ENCODE data around the gene LINGO1.

LINGO1 gene

DNA sequence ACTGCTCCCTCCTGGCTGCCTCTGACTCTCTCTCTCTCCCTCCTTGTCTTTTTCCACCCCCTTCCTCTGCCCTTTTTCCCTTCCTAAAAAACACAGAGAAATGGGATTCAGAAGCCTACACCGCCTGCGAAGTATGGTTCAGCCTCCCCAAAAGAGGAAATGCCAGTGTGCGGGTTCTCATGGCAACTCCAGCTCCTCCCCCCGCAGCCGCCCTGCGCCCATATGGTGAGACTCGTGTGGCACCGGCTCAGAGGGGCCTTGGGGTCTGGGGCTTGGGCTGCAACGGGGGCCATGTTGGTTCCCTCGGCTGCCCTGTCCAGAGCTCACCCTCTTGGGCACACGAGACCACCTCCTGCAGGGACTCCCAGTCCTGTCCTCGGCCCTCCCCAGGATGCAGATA is 23.6 kb upstream of the LINGO1 start:
- DNase-seq: no peak

DNA sequence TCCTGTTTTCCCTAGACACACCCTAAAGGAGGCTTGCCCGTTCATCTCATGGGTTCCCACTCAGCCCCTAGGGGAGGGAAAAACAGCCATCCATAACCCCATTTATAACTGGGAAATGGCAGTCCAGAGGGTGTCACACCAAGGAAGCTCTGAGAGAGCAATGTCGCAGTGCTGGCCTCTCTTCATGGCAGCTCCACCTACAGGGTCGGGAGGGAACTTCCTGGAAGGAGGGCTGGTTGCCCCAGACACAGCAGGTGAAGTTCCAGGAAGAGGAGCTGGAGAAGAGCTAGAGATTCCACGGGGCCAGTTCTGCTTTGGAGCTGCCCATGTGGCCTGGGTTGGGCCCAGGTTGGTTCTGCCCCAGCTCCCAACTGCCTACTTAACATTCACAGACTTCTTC is 22.3 kb upstream of the LINGO1 start:
- DNase-seq: no peak

DNA sequence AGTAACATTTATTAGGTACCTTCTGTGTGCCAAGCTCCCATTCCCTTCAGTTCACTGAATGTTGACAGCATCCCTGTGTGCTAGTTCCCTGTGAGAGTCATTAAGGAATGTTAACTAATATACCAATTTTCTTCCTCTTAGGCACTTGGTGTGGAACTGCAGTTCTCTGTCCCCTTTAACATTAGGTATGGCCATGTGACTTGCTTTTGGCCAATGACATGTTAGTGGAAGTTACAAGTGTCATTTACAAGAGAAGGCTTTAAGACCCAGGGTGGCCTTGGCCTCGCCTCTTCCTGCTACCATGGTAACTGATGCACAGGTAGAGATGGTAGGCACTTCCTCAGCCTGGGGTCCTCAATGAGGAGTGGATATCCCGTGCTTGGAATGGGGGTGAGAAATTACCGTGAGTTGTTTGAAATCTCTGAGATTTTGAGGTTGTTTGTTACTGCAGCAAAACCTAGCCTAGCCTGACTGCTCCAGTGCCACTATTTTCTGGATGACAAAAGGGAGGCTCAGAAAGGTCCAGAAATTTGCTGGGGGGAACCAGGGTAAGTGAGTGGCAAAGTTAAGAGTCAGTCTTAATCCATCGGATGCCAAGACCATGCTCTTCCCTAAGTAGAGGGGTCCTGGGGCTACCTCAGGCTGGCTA is 21.2 kb upstream of the LINGO1 start:
- DNase-seq: no peak

DNA sequence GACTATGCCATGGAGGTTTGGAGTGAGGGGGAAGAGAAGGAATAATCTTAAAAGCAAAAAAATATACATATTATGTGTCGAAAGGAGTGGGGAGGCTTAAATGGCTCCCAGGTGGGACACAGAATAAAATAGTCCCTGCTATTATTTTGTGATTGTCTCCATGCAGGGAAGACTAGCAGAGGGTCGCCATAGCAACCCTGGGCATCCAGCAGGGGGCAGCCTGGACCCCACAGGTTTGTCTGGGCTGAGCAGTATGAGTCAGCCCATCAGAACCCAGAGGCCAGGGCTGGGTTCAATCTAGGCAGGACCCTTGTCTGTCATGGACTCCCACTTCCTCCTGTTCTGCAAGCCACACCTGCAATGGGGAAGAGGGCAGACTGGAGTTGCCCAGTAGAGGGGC is 17.6 kb upstream of the LINGO1 start:
- peak; percentile 59 for DNase-seq

GRCh38 chr15:77649610-77650009 is 16.9 kb upstream of the LINGO1 start:
- DNase-seq: no peak

DNA sequence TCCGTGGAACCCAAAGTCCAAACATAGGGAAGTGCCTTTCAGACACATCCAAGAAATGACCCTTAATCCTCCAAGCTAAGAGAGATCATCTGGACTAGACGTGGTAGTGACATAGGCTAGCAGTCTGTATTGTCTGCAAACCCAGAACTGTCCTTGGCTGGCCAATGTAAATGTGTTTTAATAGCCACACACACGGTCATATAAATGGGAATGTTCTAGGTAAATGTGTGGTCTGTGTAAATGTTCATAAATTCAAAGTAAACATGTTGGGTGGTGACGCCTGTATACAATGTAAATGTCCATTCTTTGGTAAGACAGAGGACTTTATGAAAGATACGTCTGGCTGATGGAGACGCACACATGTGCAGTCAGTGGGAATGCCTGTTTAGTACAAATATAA is 16.3 kb upstream of the LINGO1 start:
- no peak for DNase-seq

GRCh38 chr15:77647961-77648360 is 15.2 kb upstream of the LINGO1 start:
- no peak for DNase-seq

DNA sequence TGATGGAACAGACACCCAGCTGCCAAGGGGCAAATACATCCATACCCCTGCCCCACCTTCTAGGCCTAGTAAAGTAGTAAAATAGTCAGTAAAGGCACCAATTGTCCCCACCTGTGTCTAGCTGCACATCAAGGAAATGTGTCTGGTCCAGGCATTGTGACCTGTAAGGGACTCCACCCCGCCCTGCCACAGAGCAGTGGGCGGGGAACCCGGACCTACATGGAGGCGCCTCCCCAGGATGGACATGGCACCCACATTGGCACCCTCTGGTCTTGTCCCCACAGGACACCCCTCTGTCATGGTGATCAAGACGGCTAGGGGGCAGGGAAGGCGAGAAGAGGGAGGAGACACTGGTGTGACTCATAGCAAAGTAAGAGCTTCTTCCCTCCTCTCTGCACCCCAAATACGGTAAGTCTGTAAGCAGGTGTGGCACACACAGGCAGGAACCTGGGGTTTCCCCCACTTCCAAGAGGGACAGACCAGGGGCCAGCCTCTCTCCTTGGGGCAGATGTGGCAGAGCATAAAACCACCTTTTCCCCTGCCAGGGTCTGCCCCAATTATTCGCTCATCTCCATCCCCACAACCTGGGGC is 13.5 kb upstream of the LINGO1 start:
- DNase-seq: no peak

DNA sequence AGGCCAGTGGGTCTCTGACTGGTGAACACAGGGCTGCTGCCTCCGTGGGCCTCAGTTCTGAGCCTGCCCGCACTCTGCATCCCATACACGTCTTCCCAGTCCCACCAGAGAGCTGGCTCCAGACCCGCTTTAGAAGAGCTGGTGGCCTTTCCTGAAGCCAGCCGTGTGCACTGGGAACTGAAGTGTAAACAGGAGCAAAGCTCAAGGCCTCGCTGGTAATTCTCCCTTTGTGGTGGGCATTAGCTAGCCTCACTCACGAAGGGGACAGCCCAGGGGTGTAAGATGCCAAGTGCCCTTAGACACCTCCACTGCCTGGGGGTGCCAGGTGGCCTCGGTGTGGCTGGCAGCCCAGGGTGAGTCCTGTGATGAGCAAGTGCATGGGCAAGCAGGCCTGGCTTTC is 12.9 kb upstream of the LINGO1 start:
- no peak for DNase-seq

DNA sequence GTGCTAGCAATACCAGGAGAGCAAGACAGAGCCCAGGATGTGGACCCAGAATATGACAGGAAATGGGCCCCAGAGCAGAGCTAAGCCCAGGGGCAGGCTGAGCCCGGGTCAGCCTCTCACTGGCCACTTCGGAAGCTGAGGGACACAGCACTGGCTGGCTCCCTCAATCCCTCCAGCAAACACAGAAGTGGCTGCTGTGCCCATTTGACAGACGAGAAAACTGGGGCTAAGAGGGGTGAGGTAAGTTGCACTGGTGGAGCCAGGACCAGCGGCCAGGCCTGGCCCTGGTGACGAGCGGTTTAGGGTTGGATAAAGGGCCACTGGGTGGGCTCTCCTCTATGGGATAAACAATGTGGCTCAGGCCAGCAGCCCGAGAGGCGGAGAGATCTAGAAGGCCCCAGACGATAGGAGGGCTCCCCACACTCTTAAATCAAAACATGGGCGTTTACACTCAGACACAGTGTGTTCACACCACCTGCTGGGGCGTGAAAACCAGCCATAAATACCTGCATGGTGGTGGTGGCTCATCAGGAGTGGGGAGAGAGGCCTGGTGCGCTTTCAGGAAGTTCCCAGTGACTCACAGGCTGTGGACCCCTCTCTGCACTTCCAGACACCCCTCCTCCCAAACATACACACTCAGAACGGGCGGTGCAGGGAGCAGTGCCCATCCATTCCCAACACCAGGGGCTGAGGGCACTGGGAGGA is 12.0 kb upstream of the LINGO1 start:
- DNase-seq: no peak

DNA sequence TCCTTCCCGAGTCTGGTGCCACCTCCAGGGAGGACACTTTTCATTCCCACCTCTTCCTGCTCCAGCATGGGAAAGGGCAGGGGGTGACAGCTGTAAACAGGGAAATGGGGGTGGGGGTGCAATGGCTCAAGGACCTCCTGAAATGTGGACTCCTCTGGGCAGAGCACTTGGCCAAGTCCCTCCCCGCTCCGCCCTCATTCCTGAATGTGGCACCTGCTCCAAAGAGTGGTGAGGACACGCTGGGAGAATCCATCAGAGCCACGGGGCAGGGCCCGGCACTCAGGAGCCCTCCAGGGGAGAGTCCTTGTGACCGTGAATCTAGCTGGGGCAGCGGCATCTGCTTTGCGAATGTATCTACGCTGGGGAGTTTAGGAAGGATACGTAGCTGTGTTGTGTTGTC is 11.1 kb upstream of the LINGO1 start:
- no peak for DNase-seq

DNA sequence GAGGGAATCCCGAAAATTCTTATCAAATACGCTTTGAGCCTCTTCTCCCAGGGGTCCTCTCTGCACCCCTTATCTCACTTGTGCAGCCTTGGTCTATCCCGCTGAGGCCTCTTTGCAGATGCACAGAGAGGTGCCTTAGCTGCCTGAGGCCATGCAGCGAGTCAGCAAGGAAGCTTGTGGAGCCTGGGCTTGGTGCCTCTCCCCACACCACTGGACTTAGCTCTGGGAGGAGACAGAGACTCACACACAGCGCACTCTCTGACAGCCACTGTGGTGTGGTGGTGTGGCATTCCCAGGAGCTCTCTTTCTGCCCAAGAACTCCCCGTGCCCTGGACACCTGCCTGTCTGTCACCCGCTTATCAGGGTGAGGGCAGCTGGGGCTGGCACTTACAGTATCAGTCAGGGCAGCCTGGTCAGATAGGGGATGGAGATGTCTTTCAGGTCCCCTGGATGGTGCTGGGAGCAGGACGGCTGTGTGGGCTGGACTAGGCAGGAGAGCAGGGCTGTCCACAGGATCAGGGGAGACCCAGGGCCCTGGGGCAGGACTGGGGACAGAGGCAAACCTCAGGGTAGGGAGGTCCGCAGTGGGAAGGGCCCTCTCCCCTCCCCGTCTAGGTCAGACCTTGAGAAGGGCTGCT is 10.2 kb upstream of the LINGO1 start:
- DNase-seq: no peak

GRCh38 chr15:77641999-77642398 is 9.3 kb upstream of the LINGO1 start:
- DNase-seq: no peak

DNA sequence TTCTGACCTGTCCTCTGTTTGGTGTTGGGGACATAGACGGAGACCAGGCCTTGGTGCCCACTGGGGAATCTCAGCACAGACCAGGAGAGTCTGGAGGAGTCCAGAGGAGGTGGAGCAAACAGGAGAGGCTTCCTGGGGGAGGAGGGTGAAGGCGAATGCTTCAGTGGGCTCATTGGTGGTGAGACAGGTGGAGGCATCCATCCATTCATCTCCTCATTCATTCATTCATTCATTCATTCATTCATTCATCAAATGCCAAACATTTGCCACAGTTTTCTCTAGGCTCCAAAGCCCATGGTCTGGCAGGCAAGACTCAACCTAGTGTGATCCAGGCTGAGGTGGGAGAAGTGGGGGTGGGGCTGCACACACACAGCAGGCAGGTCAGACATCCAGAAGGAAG is 7.9 kb upstream of the LINGO1 start:
- no peak for DNase-seq

DNA sequence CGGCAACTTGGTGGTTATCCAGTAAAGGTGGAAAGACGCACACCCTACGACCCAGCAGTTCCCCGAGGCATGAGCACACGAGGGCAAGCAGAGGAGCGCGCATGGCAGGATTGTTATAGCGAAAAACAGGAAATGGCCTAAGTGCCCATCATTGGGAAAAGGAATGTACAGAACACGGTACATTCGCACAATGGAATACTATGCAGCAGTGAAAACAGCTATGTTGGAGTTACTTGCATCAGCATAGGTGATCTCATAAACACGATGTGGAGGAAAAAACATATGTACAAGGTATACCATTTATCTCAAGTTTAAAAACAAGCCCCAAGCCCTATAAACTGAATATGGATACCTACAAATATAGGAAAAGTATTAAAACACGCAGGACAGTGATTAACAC is 6.7 kb upstream of the LINGO1 start:
- DNase-seq: no peak

- no peak for DNase-seq
Observed at GRCh38 chr15:77637851-77638692, 5.4 kb upstream of the LINGO1 start.

DNA sequence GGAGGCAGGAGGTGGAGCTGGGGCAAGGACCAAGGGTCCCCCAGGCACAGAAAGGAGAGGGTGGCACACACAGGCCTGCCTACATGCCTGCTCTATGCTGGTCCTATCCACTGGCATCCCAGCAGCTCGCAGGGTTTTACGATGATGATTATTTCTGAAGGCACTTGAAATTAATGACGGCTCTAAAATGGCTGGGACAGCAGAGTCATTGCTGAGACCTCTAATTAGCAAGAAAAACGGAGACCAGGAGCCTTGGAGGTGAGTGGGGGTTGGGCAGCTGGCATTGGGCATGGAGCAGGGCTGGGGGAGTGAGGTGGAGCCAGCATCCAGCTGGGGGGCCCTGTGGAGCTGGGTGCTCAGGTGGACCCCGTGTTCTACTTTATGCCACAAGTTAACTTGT is 3.5 kb upstream of the LINGO1 start:
- no peak for DNase-seq

DNA sequence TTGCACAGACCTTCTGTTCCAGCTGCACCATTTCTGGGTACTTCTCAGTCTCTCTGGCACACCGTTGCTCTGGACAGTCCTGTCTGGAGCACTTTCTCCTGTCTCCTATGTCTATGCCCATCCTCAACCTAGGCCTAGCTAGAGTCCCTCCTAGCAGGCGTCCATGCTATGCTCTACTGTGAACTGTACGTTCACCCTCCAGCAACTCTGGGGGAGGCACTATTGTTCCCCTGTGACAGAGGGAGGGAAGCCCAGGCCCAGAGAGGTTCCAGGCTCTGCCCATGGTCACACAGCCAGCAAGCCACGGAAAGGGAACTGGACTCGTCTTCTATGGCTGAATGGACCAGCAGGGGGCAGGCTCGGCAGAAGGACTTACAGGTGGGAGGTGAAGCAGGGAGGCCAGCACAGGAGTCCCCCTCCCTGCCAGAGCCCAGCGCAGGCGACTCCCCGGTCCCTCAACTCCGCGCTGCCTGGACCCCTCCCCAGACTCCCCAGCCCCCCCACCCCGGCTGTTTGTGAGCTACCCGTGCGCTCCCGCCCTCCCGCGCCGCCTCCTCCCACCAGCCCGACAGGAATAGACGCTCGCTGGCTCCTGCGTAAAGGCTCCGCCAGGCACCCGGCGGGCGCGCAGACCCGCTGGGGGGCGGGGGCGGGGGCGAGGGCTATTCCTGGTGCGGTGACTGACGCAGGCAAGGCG is 1.7 kb upstream of the LINGO1 start:
- DNase-seq: peak; percentile 85

- no peak for DNase-seq
Observed at GRCh38 chr15:77633913-77634265, 1.2 kb upstream of the LINGO1 start.

DNA sequence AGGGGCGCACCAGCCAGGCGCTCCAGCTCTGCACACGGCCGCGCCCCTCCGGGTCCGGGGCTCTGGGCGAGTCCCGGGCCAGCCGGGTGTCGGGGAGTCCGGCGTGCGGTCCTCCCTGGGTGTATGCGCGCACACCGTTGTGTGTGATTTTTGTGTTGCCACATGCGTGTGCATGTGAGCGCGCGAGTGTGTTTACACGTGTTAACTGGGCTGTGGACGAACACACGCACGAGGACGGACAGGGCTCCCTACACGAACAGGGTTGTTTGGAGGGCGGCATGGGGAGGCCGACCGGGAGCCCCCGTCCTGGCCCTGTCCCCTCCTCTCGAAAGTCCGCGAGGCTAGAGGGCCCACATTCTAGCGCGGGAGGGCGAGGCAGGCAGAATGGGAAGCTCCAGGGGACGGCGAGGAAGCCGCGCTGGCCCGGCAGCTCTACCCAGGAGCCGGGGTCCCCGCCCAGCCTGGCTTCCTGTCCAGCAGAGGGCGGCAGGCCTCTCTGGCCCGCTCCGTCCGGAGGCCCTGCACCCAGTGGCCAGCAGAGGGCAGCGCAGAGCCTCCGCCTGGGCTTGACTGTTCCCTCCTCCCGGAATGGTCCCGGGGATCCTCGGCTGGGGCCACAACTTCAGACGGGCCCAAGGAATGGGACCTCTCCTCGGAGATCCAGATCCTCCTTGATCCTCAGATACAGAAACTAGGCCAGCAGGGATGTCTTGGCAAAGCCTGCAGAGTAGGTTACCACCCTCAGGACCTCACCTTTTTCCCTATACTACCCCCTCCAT is 611 bp upstream of the LINGO1 start:
- DNase-seq: peak; percentile 87

GRCh38 chr15:77631745-77632533 is 773 bp downstream of the LINGO1 start:
- no peak for DNase-seq

Data from stimulated activated CD8-positive, alpha-beta memory T cell treated with anti-CD3 and anti-CD28 coated beads, Interleukin-4, amount 100 ng/mL, for 48 hours (primary cell).